GDM1 (cell line): ENCODE data around the gene ABLIM3.

ENCODE experiments used
- DNase-seq: peaks from one replicate; lab custom pipeline; 2025; lab: John Stamatoyannopoulos, UW

ABLIM3 gene

GRCh38 chr5:149309354-149309753 is 168.1 kb downstream of the ABLIM3 start:
- no peak for DNase-seq
